ENCODE results near the gene KCNN1.
"Not testable (repeated sequence)": the region's sequence is repeated elsewhere in the genome, so short reads cannot be mapped to it uniquely, and the experiment has no call there.

KCNN1 gene

DNA sequence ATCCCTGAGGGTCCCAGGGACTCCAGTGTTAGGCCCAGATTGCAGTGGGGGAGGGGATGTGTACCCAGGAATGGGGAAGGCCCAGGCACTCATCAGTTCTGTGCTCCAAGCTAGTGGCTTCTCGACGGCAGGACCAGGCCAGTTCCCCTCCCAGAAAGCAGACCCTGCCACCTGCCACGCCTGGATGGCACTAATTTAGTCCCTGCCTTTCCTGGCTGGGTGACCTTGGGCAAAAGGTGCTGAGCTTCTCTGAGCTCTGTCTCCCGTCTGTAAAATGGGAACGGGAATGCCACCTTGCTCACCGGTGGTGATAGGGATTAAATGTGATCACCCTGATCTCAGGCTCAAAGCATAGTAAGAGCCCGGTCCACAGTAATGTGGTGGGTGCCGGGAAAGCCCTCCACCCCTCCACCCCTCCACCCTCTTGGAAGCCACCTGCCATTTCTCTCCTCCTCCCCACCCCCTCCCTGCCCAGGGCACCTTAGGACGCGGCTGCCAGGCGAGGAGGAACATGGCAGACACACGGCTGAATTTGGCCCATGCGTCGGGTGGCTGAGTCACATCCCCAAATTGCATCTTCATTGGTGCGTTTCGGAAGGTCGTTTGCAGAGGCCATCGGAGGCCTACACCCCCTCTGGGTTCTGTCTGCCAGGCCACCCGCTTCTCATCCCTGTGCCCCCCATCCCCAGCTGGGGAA is 2.3 kb downstream of the KCNN1 start:
- DNase-seq = no peak

DNA sequence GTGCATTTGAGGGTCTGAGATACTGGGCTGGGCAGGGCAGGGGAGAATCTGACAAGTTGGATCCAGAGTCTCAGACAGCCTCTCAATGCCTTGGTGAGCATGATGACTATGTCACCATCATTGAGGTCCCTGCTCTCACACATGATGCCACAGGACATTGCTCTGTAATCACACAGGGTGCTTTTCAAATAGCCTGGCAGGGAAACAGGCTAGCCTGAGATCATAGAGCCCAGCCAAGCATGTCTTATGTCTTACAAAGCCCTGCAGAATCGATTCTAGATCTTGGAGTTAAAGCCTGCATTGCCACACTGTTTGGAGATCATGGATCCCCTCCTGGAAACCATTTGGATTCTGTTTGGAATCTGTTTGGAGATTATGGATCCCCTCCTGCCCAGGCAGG is 5.3 kb downstream of the KCNN1 start:
- DNase-seq = no peak

DNA sequence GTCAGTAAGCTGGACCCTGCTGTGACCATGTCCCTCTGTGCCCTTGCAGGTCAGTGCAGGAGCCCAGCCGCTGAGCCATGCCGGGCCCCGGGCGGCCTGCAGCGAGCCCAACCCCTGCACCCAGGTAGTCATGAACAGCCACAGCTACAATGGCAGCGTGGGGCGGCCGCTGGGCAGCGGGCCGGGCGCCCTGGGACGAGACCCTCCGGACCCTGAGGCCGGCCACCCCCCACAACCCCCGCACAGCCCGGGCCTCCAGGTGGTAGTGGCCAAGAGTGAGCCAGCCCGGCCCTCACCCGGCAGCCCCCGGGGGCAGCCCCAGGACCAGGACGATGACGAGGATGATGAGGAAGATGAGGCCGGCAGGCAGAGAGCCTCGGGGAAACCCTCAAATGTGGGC is 6.9 kb downstream of the KCNN1 start:
- DNase-seq = no peak

DNA sequence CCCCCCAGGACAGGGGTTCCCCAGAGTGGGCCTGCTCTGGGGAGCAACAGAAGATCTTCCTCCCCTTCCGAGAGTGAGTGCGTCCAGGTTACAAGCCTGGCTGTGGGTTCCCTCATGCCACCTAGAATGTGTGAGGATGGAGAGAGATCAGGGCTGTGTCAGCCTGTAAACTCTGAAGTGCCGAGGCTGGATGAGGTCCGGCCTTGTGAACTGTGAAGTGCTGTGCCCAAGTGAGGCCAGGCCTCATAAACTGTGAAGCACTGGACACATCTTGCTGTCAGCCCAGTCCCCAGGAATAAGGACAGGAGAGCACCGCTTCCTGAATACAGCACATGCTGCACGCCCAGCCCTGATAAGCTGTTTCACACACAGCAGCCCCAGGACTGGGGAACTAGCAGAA is 7.6 kb downstream of the KCNN1 start:
- DNase-seq = no peak

DNA sequence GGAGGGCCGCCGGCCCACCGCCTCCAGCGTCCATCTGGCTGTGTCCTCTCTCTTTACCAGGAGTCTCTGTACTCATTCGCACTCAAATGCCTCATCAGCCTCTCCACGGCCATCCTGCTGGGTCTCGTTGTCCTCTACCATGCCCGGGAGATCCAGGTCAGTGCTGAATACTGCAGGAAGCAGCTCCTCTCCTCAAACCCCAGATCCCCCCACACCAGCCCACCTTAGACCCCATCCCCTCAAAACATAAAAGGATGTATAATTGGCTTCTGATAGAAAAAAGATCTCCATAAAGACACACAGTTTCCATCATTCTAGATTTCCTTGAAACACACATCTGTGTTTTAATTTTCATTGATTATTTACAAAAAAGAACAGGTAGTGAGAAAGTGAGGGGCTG is 8.1 kb downstream of the KCNN1 start:
- DNase-seq = no peak

DNA sequence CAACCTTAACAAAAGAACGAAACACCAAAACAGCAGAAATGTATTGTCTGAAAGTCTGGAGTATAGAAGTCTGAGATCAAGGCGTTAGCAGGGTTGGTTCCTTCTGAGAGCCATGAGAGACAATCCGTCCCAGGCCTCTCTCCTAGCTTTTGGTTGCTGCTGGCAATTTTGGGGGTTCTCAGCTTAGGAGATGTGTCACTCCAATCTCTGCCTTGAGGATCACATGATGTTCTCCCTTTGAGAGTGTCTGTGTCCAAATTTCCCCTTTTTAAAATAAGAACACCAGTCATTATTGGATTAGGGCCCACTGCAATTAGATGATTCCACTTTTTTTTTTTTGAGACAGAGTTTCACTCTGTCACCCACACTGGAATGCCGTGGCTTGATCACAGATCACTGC is 10.1 kb downstream of the KCNN1 start:
- no peak for DNase-seq

DNA sequence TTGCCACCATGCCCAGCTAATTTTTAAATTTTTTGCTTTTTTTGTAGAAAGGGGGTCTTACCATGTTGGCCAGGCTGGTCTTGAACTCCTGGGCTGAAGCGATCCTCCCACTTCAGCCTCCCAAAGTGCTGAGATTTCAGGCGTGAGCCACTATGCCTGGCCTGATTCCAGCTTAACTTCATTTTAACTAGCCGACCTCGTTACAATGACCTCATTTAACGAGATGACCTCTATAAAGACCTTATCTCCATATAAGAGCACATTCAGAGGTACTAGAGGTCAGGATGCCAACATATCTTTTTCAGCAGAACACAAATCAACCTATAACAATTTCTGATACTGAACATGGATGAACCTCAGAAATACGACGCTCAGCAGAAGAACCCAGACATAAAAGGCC is 10.6 kb downstream of the KCNN1 start:
- DNase-seq = no peak

DNA sequence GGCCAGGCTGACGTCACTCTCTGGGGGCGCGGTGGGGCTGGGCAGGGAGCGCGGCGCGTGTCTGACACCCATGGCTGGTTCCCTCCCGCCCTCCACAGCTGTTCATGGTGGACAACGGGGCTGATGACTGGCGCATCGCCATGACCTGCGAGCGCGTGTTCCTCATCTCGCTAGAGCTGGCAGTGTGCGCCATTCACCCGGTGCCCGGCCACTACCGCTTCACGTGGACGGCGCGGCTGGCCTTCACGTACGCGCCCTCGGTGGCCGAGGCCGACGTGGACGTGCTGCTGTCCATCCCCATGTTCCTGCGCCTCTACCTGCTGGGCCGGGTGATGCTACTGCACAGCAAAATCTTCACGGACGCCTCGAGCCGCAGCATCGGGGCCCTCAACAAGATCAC is 14.7 kb downstream of the KCNN1 start:
- no peak for DNase-seq

DNA sequence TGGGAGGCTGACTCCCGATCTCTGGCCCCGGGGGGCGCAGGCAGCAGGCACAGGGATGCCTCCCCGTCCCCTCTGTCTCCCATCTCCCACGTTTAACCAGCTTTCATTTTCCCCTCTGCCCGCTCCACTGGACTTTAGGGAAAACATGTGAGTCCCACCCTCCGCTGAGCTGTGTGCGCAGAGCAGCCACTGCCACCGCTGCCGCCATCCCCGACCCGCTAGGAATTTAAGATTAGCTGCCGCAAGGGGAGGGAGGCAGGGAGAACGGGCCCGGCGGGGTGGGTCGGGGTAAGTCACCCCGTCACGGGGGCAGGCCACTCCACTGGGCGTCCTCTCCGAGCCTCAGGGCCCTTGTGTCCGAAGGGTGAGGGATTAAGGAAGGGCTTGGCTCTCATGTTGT is 15.5 kb downstream of the KCNN1 start:
- DNase-seq = no peak

DNA sequence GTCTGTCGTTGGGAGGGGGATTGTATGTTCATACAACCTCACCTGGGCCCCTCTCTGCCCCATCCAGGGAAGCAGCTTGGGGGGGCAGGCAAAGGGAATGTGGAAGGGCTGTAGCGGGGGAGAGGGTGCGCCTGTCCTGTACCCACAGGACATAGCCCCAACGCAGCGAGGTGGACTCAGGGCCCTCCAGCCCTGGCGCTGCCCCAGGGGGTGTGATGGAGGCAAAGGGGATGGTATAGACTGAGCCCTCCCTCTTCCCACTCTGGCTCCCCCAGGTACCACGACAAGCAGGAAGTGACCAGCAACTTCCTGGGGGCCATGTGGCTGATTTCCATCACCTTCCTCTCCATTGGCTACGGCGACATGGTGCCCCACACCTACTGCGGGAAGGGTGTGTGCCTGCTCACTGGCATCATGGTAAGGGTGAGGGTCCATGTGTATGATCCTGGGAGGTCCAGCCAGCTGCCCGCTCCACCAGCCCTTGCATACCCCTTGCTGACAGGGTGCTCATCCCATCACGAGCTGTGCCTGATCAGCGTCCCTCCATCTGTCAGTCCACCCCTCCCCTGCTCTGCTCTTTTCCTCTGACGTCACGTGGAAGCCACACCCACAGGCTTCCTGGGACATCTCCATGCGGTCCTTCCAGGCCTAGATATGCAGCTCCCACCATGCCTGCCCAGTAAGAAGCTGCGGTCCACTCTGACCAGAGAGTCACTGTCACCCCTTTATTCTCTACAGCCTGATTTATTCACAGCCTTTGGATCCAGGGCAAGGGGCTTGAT is 18.3 kb downstream of the KCNN1 start:
- no peak for DNase-seq

DNA sequence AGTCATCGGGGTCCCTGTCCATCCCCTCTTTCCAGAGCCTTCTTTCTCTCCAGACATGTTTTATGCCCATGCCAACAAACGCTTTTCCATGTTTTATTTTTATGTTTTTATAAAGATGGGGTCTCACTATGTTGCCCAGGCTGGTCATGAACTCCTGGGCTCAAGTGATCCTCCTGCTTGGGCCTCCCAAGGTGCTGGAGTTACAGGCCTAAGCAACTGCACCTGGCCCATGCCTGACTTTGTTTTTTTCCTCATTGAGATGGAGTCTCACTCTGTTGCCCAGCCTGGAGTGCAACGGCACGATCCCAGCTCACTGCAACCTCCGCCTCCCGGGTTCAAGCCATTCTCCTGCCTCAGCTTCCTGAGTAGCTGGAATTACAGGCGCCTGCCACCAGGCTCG is 19.7 kb downstream of the KCNN1 start:
- not testable (repeated sequence) for DNase-seq

DNA sequence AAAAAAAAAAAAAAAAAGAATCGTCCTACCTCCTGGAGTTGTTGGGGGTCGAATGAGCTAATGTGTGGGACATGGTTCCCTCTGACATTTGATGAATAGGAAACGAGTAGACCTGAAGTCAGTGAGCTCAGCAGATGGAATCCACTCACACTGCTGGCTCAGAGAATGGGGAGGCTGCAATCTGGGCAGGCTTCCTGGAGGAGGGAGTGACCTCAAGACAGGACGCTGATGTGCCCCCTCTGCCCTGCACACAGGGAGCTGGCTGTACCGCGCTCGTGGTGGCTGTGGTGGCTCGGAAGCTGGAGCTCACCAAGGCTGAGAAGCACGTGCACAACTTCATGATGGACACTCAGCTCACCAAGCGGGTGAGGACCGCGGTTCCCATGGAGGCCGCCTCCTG is 21.3 kb downstream of the KCNN1 start:
- DNase-seq = no peak

DNA sequence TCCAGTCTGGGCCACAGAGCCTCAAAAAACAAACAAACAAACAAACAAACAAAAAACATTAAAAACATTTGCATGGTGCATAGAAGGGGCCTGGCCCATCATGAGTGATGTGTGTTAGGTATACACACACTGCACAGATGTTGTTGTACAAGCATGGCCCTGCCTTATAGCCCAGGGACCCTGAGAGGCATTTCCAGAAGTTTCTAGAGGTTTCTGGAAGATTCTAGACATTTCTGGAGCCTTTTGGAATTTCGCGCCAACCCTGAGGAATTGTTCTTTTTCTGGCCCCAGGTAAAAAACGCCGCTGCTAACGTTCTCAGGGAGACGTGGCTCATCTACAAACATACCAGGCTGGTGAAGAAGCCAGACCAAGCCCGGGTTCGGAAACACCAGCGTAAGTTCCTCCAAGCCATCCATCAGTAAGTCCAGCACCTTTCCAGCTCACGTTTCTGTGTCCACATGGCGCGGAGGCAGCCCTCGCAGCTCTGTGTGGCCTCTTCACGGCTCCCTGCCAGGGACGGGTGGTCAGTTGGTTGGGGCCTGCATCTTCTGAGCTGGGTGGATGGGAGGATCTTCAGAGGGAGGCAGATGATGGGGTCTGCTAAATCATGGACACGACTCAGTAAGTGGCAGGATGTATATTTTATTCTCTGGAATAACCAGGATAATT is 22.7 kb downstream of the KCNN1 start:
- DNase-seq = no peak

DNA sequence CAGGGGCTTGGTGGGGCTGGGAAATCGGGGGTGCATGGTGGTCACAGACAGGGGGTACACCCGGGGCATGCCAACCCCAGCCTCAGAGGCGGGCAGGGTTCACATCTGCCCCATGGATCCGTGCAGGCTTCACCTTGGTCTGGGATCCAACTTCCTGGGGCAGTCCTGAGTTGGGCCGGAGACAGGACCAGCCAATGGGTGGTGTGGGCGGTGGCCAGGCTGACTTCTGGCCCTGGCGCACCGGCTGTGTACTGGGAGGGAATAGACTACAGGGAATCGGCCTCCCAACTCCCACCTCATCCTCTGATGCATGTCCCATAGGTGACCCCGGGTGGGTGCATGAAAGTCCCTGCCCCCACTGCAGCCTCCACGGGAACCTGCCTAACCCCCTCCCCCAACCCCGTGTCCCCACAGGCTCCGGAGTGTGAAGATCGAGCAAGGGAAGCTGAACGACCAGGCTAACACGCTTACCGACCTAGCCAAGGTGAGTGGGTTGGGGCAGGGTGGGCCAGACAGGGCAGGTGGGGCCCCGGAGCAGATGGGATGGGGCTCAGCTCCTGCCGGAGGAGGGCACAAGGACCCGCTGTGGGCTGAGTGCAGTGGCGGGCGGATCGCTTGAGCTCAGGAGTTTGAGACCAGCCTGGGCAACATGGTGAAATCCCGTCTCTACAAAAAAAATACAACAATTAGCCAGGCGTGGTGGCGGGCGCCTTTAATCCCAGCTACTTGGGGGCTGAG is 26.3 kb downstream of the KCNN1 start:
- DNase-seq = no peak

DNA sequence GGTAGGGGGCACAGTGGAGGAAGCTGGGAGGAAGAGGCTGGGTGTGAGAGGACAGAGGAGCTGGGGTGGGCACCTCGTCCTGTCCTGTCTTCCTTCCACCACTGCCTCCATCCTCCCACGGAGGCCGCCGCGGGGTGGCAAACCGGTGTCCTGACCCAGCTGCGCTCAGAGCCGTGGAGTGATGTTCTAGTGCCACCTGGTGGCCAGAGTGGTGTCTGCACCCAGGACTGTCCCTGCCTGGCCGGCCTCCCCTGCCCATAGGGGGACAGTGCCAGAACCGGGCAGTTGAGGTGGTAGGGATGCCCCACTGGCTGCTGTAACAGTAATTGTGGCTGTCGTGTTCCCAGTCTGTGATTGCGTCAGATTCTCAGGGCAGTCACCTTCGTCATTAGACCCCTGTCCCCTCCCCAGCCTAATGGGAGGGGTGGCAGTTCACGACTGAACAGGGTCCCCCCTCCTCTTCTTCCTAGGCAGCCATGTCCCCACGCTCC is 30.0 kb downstream of the KCNN1 start:
- peak; percentile 89 for DNase-seq

DNA sequence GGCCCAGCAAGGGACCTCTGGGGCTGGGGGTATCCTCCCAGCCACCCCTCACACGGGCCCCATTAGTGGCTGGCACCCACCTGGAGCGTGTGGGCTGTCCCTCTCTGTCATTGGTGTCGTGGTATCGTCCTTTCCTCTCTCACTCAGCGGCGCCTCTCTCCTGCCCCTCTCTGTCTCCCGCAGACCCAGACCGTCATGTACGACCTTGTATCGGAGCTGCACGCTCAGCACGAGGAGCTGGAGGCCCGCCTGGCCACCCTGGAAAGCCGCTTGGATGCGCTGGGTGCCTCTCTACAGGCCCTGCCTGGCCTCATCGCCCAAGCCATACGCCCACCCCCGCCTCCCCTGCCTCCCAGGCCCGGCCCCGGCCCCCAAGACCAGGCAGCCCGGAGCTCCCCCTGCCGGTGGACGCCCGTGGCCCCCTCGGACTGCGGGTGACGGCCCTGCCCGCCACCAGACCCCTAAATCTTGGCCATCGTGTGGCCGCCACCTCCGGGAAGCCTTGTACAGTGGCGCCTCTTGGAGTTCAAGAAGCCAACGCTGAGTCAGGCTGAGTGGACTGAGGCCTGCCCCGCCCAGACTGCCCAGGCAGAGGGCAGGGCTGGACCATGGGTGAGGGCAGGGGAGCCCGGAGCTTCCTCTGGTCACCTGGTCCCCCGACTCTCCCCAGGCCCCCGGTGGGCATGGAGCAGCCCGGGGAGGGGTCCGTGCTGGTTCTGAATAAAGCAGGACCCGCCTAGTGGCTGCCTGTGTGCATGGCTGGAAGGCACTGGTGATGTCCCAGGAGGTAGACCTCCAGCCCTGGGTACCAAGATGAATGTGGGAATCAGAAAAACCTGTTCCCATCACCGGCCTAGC is 31.3 kb downstream of the KCNN1 start:
- no peak for DNase-seq

DNA sequence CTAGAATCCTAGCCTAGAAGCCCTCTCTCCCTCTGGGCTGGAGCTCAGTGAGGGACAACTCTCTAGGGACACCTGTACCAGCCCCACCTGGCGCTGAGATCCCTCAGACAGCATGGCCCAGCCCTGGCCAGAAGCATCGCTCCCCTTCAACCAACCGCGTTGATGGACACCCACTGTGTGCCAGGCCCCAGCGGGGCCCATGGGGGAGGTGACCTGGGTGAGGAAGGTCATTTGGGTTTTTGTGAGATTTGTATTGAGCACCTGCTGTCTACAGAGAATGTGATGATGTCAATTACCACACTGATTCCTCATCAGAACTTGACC is 31.9 kb downstream of the KCNN1 start:
- DNase-seq = no peak

DNA sequence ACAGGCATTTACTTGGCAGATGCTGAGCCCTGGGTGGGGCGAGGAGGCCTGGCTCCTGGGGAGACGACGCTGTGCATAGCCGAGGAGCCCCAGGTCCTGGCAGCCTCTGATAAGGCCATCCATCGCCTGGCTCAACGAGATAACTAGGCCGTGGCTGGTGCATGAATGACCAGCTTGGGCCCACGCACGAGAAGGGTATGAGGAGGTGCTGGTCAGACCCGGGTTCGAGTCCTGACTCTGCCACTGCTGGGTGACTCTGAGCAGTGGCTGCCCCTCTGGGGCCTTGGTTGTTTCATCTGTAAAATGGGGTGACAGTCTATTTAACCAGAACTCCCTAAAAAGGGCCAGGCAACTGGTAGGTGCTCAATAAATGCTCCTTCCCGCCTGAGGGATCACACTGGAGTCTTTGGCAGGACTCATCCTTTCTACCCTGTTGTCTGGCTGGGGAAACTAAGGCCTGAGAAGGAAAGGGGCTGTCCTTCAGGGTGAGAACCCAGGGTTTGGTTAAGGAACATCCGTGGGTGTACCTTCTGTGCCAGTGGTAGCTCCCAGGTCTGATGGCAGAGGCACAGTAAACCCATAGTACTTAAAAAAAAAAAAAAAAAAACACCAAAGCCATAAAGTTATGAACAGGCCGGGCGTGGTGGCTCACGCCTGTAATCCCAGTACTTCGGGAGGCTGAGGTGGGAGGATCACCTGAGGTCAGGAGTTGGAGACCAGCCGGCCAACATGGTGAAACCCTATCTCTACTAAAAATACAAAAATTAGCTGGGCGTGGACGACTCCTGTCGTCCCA is 33.0 kb downstream of the KCNN1 start:
- DNase-seq = no peak

DNA sequence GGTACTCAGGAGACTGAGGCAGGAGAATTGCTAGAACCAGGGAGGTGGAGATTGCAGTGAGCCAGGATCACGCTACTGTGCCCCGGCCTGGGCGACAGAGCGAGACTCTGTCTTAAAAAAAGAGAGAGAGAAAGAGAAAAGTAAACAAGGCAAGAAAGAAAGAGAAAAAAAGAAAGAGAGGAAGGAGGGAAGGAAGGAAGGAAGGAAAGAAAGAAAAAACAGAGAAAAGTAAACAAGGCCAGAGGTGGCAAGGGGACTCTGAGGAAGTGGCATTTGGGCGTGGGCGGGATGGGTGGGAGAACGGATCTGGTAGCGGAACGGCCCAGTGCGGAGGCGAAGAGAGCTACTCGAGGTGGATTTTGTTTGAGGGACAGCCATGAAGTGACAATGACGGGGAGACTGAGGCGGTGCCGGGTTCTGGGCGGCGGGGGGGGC is 33.6 kb downstream of the KCNN1 start:
- DNase-seq = no peak

DNA sequence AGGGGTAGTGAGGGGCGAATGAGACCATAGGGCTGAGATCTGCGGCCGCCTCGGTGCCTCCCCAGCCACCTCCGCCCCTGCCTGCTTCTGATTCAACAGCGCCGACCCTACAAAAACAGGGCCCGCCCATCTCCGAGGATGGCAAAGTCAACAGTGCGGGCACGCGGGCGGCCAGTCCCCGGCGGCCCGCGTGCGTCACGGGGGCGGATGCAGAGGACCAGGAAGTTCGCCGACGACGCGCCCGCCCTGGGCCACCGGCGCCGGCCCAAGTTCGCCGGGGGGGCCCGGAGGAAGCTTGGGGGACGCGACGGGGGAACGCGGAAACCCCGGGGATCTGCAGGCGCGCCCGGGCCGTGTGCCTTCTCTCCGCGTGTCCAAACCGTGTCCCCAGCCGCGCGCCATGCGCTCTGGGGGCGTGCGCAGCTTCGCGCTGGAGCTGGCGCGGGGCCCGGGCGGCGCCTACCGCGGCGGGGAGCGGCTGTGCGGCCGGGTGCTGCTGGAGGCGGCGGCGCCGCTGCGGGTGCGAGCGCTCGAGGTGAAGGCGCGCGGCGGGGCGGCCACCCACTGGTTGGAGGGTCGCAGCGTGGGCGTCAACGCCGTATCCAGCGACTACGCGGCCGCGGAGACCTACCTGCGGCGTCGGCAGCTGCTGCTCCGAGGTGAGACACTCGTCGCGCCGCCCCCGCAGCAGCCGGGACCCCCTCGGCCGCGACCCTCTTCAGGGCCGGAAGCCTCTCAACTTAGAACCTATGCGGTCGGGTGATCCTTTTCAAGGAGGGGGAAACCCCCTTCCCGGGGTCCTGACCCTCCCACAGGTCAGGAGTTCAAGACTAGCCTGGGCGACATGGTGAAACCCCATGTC is 34.2 kb downstream of the KCNN1 start:
- DNase-seq = peak; percentile 92

Data from activated CD4-positive, alpha-beta T cell treated with anti-CD3 and anti-CD28 coated beads, Interleukin-10, Interleukin-2, amounts not matched to agents 100 ng/mL and 50 ng/mL, durations not matched to agents 16 hours and 8 hours (primary cell).